Glomerular endothelial cell (primary cell): ENCODE data around the gene CYP2B6. TPM values are rescaled to one million over a fixed set of nuclear protein-coding genes. Genes with fewer than 3 reads are reported as not detected.
"Not testable (repeated sequence)": the region's sequence is repeated elsewhere in the genome, so short reads cannot be mapped to it uniquely, and the experiment has no call there.

Source experiments
- DNase-seq: peaks from one replicate; pipeline ENCODE4 v3.0.0-alpha.2; 2011; ENCODE audit warnings: low read depth, low spot score; ENCODE audit errors: extremely low read depth
- total RNA-seq: library from RNA; depleted of rRNA; stranded (reverse); fragments of >200 nt; gene quantifications from 2 replicates; pipeline ENCODE4 v1.2.3, GENCODE V29; 2015

CYP2B6 gene
- total RNA-seq, 1 donor from 2014 or later: not detected

DNA sequence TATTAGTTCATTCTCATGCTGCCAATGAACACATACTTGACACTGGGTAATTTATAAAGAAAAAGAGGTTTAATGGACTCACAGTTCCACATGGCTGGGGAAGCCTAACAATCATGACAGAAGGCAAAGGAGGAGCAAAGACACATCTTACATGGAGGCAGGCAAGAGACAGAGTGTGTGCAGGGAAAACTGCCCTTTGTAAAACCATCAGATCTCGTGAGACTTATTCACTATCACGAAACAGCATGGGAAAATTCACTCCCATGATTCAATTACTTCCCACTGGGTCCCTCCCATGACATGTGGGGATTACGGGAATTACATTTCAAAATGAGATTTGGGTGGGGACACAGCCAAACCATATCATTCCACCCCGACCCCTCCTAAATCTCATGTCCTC, 11.3 kb upstream of the CYP2B6 start:
- DNase-seq: not testable (repeated sequence)

DNA sequence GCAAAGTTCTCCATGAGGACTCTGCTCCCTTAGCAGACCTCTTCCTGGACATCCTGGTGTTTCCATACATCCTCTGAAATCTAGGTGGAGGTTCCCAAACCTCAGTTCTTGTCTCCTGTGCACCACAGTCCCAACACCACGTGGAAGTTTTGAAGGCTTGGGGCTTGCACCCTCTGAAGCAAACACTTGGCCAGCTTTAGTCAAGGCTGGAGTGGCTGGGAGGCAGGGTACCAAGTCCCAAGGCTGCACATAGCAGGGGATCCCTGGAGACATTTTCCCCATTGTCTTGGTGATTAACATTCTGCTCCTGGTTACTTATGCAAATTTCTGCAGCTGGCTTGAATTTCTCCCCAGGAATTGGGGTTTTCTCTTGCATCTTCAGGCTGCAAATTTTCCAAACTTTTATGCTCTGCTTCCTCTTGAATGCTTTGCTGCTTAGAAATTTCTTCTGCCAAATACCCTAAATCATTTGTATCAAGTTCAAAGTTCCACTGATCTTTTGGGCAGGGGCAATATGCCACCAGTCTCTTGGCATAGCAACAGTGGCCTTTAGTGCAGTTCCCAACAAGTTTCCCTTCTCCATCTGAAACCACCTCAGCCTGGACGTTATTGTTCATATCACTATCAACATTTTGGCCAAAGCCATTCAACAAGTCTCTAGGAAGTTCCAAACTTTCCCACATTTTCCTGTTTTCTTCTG, 10.2 kb upstream of the CYP2B6 start:
- not testable (repeated sequence) for DNase-seq

DNA sequence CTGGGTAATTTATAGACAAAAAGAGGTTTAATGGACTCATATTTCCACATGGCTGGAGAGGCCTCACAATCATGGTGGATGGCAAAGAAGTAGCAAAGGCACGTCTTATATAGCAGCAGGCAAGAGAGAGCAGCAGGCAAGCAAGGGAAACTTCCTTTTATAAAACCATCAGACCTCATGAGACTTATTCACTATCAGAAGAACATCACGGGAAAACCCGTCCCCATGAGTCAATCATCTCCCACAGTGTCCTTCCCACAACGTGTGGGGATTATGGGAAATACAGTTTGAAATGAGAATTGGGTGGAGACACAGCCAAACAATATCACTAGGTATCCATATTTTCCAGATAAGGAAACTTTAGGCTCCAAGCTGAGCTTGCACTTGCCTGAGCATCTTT, 9.5 kb upstream of the CYP2B6 start:
- DNase-seq: no peak

DNA sequence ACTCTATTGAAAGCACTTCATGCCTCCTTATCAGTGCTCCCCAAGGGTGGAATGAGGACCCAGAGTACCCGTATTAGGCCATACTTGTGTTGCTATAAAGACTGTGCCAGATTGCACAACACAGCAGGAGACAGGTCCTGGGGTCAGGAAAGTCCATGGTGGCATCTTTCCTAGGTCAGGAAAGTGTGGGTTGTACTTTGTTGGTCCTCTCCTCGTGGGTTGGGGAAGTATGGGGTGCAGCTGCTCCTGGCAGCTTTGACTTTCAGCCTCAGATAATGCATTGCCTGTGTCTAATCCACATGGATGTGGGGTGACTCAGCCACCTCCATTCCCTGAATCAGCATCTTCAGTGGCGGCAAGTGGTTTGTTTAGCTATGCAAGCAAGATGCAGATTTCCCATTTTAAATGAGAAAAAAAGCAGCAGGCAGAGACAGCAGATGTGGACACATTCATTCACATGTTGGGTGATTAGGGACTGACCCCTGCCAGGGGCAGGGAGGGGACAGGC, 8.4 kb upstream of the CYP2B6 start:
- DNase-seq: no peak

DNA sequence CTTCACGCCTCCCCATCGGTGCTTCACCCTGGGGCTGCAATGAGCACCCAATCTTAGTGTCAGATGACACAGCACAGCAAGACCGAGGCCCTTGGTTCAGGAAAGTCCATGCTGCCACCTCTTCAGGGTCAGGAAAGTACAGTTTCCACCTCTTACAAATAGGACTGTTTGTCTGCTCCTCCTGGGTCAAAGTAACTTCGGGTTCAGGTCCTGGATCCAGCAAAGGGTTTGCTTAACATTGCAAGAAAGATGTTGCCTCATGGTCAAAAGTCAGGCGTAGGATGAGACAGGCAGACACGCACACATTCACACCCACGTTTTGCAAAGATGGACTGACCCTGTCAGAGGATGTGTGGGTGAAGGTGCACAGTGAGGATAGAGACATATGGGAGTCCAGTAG, 1.6 kb upstream of the CYP2B6 start:
- no peak for DNase-seq

DNA sequence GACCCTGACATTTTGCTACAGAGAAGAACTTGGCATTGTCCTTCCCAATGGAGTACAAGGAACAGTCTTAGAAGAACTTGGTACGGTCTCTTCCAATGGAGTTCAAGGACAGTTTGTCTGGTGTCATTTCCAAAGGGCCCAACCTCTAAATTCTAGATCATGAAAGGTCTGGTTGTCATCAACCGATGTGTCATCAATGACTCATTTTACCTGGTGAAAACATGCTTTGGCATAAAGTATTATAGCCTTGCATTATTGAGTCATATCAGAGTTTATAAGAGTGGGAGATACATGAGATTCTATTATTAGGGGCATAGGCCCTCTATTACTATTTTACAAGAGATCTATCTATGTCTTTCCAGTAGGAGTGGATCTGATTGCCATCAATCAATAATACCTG, 4.3 kb downstream of the CYP2B6 start:
- DNase-seq: no peak

DNA sequence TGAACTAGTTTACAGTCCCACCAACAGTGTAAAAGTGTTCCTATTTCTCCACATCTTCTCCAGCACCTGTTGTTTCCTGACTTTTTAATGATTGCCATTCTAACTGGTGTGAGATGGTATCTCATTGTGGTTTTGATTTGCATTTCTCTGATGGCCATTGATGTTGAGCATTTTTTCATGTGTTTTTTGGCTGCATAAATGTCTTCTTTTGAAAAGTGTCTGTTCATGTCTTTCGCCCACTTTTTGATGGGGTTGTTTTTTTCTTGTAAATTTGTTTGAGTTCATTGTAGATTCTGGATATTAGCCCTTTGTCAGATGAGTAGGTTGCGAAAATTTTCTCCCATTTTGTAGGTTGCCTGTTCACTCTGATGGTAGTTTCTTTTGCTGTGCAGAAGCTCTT, 7.9 kb downstream of the CYP2B6 start:
- not testable (repeated sequence) for DNase-seq

DNA sequence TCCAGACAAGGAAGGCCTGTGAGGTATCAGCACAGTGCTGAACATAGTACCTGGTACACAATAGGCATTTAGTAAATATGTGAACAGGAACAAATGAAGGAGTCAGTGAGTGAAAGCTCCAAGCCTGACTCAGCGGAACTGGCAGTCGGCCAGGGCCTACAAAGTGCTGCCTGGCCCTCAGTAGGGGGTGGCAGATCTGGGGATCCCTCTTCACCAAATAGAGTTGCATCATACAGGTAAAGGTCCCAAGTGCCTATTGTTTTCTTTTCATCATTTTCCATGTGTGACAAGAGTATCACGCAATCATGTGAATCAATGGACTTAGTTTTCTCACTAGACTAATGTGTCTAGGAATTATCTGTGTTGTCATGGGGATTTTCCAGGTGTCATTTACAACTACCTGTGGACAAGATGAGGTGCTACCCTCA, 9.2 kb downstream of the CYP2B6 start:
- DNase-seq: no peak

DNA sequence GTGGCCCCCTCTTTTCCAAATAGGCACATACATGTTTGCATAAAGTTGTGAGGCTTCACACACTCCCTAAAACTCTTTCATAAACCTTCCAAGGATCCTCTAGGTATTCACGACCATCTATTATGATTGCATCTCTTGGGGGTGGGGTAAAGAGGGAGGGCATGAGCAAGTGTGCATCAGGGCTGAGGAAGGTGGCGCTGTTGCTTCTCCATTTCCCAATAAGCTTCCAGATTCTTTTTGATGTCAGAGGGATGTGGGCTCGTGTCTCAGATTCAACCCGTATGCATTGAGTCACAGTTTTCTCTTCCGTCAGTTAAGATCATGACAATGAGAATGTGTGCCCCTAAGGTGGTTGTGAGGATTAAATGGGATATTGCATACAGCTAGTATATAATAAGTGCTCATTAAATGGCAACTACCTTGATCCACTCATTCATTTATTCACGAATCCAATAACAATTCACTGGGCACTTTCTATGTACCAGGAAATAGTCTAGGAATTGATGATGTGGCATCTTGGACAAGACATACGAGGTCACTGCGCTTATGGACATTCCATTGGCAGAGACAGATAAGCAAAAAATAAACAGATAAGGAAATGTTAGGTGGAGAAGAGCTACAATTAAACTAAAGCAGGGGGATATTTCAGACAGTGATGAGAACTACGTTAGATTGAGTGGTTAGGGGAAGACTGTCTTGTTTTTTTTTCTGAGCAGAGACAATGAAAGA, 10.3 kb downstream of the CYP2B6 start:
- DNase-seq: no peak

DNA sequence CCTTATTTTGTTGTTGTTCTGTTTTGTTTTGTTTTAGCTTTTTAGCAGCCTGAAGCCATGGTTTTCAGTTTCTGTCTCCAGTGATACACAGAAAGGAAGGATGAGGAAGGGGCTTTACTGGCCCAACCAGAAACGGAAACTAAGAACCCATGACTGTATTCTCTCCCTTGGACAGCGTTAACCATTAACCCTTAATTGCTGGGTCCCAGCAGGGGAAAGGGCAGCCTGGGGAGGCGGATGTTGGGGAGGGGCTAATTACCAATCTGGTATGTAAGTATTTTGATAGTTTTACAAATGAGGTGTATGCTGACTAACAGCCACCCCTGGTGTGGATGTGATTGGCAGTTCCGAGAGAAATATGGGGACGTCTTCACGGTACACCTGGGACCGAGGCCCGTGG, 12.6 kb downstream of the CYP2B6 start:
- DNase-seq: not testable (repeated sequence)

DNA sequence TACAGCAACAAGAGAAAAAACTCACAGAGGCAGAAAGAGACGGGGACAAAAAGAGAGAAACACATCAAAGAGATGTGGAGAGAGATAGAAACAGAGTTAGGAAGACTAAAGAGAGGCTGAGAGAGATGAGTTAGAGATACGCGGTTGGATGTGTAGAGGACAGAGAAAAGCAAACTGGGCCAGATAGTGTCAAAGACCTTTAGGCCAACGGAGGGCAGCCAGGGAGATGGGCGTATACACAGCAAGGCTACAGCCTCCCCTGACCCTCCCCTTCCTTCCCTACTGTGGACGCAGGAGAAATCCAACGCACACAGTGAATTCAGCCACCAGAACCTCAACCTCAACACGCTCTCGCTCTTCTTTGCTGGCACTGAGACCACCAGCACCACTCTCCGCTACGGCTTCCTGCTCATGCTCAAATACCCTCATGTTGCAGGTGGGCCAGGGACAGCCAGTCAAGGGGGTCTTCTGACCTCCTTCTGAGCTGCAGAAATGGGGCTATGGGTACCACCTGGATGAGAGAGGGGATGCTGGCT, 18.7 kb downstream of the CYP2B6 start:
- DNase-seq: no peak

DNA sequence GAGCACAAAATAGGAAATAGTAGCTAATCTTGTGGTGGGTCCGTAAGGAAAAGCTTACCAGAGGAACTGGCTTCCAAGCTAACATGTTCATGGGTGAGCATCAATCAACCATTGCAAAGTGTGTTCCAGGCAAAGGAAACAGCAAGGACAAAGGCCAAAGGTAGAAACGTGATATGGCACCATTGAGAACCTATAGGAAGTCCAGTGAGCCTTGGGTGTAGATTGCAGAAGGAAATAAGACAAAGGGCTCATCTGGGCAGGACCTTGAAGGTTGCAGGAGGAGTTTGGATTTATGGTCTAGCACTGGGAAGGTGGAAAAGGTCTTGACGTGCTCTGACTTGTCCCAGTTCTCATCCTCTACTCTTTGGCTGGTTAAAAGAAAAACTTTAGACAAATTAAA, 22.3 kb downstream of the CYP2B6 start:
- DNase-seq: no peak

DNA sequence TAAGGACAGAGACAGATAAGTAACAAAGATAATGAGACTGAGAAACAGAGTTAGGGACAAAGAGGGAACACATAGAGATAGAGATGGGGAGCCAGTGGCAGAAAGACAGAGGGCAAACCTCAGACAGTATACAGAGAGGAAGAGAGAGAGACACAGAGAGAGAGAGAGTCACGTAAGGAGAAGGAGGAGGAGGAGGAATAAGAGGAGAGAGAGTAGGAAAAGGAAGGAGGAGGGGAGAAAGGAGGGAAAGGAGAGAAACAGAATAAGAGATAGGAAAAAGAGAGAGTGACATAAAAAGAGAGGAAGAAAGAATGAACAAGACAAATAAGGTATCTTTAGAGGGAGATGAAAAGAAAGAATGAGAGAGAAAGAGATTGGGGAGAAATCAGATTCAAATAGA, 23.6 kb downstream of the CYP2B6 start:
- no peak for DNase-seq

DNA sequence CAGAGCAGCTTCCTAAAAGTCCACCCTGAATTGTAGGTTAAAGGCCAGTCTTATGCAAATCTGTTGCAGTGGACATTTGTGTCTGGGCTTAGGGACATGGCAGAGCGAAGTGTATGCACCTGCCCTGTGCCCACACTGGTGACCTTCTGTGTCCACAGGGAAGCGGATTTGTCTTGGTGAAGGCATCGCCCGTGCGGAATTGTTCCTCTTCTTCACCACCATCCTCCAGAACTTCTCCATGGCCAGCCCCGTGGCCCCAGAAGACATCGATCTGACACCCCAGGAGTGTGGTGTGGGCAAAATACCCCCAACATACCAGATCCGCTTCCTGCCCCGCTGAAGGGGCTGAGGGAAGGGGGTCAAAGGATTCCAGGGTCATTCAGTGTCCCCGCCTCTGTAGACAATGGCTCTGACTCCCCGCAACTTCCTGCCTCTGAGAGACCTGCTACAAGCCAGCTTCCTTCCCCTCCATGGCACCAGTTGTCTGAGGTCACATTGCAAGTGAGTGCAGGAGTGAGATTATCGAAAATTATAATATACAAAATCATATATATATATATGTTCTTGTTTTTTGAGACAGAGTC, 25.5 kb downstream of the CYP2B6 start:
- DNase-seq: no peak

DNA sequence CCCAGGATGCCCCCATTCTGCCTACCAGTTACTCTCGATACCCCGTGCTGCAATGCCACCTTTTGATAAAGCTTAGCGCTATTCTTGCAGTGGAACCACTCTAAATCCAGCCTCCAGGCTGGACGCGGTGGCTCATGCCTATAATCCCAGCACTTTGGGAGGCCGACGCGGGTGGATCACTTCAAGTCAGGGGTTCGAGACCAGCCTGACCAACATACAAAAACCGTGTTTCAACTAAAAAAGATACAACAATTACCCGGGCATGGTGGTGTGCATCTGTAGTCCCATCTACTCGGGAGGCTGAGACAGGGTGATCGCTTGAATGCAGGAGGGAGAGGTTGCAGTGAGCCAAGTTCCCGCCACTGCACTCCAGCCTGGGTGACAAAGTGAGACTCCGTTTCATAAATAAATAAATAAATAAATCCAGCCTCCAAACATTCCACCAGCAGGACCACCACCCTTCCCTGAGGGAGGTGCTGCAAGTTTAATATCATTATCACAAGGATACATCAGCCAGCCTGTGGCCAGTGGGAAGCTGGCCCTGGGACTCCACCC, 27.7 kb downstream of the CYP2B6 start:
- DNase-seq: no peak

DNA sequence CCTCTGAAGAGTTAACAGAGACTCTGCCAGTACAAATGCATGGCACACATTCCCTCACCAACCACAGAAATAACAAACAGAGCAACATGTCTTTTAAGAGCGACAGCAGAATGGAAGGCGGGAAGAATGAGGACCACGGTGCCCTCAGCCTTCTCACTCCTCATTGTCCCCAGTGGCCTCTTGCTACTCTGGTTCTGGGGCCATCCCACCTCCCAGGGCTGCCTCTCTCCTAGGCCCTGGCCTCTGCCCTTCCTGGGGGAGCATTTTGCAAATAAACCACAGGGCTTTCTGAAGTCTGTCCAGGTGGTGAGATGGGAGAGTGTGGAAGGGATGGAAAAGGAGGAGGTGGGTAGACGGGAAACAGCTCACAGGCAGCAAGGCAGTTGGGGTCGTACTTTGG, 28.3 kb downstream of the CYP2B6 start:
- no peak for DNase-seq

DNA sequence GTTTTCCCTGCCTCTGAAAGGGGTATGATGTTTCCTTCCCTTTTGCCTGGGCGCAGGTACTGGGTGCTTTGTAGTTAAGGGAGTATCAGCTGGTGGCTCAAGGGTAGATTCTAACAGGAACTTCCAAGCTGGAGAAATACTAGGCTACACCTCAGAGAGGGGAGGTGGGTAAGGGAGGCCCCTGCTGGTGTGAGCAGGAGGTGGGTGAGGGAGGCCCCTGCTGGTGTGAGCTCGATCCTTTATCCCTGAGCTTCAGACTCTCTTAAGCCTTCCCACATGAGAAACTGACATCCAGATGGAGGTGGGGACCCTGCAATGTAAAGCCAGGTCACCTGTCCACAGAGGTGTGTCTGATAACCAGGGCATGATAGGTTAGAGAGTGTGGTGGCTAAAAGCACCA, 32.1 kb downstream of the CYP2B6 start:
- DNase-seq: no peak

DNA sequence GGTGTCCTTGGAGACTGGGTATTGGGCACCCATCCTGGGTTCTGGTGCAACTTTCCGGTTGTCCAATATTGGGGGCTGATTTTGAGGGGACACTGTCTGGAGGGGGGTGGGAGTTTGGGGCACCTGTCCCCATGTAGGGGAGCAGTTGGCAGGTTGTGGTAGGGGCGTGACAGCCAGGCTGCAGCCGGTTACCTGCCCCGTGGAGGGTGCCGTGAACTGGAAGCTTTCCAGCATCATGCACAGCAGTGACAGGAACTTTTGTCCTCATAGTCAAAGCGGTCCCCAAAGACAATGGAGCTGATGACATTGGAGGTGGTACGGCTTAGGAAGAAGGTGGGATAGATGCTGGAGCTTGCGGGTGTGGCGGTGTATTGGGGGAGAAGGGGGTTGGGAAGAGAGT, 34.3 kb downstream of the CYP2B6 start:
- no peak for DNase-seq

DNA sequence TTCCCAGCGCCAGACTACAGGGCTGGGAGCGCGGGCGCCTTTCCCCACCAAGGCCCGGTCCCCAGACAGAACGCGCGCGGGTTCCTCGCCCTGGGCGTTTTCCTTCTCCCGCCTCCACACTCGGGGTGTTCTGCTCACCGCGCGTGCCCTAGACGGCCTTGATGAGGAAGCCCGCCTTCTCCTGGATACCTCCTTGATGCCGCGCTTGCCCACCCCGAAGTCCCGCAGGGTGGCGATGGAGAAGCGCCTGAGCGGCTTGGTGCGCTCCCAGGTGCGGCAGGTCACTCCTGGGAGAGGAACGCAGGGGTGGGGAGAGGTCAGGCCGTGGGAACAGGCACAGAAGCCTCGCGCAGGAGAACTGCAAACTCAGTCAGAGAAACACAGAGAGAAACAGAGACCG, 34.8 kb downstream of the CYP2B6 start:
- no peak for DNase-seq

DNA sequence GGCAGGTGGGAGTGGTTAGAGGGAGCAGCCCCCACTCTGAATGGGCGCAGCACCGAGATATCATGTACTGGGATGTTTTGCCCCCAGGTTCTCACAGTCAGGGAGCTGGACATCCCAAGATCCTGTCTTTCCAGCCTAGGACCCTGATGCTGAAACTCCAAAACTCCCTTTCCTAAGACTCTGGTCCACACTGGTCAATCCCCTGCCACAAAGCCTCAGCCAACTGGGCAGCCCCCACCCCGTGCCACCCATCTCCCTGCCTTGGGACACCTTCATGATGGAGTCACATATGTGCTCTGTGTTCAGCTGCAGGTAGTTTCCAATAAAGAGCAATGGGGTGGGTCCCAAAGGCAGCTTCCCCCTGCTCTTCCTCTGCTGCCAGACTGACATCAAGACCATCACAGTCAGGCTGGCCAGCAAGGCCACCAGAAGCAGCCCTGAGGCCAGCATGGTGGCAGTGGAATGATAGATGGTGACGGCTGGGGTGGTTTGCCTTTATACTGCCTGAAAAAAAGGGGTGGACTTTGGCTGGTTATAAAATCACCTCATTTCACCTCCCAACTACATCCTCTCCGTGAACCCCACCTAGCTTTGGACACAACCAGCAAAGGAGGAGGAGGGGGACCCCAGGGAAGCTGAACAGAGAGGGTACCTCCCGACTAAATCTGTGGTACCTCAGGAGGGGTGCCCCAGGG, 36.3 kb downstream of the CYP2B6 start:
- DNase-seq: no peak
